A549 (cell line): ENCODE data around the gene SIPA1L2. TPM values are rescaled to one million over a fixed set of nuclear protein-coding genes. Genes with fewer than 3 reads are reported as not detected.
A peak's percentile ranks its signal among the peaks of the same experiment; 100 is the strongest.
"Not testable (repeated sequence)": the region's sequence is repeated elsewhere in the genome, so short reads cannot be mapped to it uniquely, and the experiment has no call there.

ENCODE experiments used
- ATAC-seq, 2 experiments: fragments of 200-7000 bp in 1 of 2; fragments of >200 bp in 1 of 2; cut with Nextera tagmentation in 1 of 2; cut with Tn5 transposase in 1 of 2; 3 replicates each; pipeline versions ENCODE4 v1.8.0 to v1.9.1; 2018 to 2020; ENCODE audit warnings: mild to moderate bottlenecking in 1 of 2, moderate library complexity in 1 of 2
- CTCF ChIA-PET: fragments of 300-600 bp; sonication (Branson Sonifier 250); formaldehyde crosslinking; extraction: SDS; loops from one replicate; lab custom pipeline; 2021; ENCODE audit warnings: antibody characterized with exemption, inconsistent platforms; lab: Yijun Ruan, JAX
- POLR2A ChIA-PET: fragments of 350-600 bp; formaldehyde crosslinking; extraction: SDS; loops from one replicate; lab custom pipeline; 2021; ENCODE audit warnings: antibody characterized with exemption, inconsistent platforms; lab: Yijun Ruan, JAX
- DNase-seq, 2 experiments: peaks; one replicate each; pipeline versions ENCODE4 v3.0.0 to v3.0.0-alpha.2; 2011 to 2016; ENCODE audit warnings: low read depth in 1 of 2, low spot score in 1 of 2
- FAIRE-seq: peaks from 2 replicates; lab custom pipeline; 2011; peaks lifted over from hg19 to GRCh38; lab: Jason Lieb, UNC
- H3K27ac ChIP-seq, 2 experiments: fragments of >200 bp; sonication (Bioruptor Twin); formaldehyde crosslinking; 3 replicates each; pipeline ENCODE4 v1.5.1; 2016 to 2017
- H3K4me1 ChIP-seq: fragments of >200 bp; sonication (Bioruptor Twin); formaldehyde crosslinking; 3 replicates; pipeline ENCODE4 v1.6.1; 2016
- H3K4me2 ChIP-seq: fragments of >200 bp; sonication (Bioruptor Twin); formaldehyde crosslinking; 3 replicates; pipeline ENCODE4 v1.6.1; 2016
- H3K4me3 ChIP-seq: fragments of >200 bp; sonication (Bioruptor Twin); formaldehyde crosslinking; 3 replicates; pipeline ENCODE4 v1.5.1; 2016
- H3K9me3 ChIP-seq: fragments of >200 bp; sonication (Bioruptor Twin); formaldehyde crosslinking; 3 replicates; pipeline ENCODE4 v1.6.1; 2016
- CBX2 ChIP-seq: fragments of 200-600 bp; sonication (generic); IDR thresholded peaks from 2 replicates; pipeline ENCODE4 v1.6.1; 2016; ENCODE audit warnings: low read depth, mild to moderate bottlenecking, borderline replicate concordance
- EHF ChIP-seq: fragments of 250-450 bp; sonication (Bioruptor Pico); IDR thresholded peaks from 2 replicates; pipeline ENCODE4 v1.5.0; 2020; ENCODE audit warnings: mild to moderate bottlenecking
- ESRRA ChIP-seq: fragments of 150-350 bp; IDR thresholded peaks from 2 replicates; pipeline ENCODE4 v1.6.1; 2014; ENCODE audit warnings: mild to moderate bottlenecking, low read length, borderline replicate concordance
- HES2 ChIP-seq: fragments of >200 bp; sonication (Bioruptor Twin); formaldehyde crosslinking; IDR thresholded peaks from 2 replicates; pipeline ENCODE4 v1.6.1; 2016
- HEYL ChIP-seq: fragments of 250-450 bp; sonication (Bioruptor Pico); IDR thresholded peaks from 2 replicates; pipeline ENCODE4 v1.8.0; 2021; ENCODE audit warnings: mild to moderate bottlenecking, moderate library complexity
- HMGXB4 ChIP-seq: fragments of 250-450 bp; sonication (Bioruptor Pico); IDR thresholded peaks from 2 replicates; pipeline ENCODE4 v1.5.0; 2021; ENCODE audit warnings: mild to moderate bottlenecking, moderate library complexity, borderline replicate concordance
- KDM1A ChIP-seq: fragments of 200-600 bp; sonication (generic); IDR thresholded peaks from 2 replicates; pipeline ENCODE4 v1.6.1; 2016; ENCODE audit warnings: low read depth, mild to moderate bottlenecking
- KDM5A ChIP-seq: fragments of 200-600 bp; sonication (generic); IDR thresholded peaks from 2 replicates; pipeline ENCODE4 v1.6.1; 2016; ENCODE audit warnings: antibody characterized with exemption, mild to moderate bottlenecking
- NPAS2 ChIP-seq: fragments of 250-450 bp; sonication (Bioruptor Pico); IDR thresholded peaks from 2 replicates; pipeline ENCODE4 v1.8.0; 2022; ENCODE audit warnings: mild to moderate bottlenecking, moderate library complexity, borderline replicate concordance
- POLR2AphosphoS2 ChIP-seq: conservative IDR thresholded peaks from 2 replicates; pipeline ENCODE4 v1.6.1; 2012; ENCODE audit warnings: low read length, improper control_type of control experiment, inconsistent platforms
- RAD21 ChIP-seq, 2 experiments: fragments of >200 bp in 1 of 2; sonication (Bioruptor Twin) in 1 of 2; formaldehyde crosslinking in 1 of 2; IDR thresholded peaks in 1 of 2; conservative IDR thresholded peaks in 1 of 2; 2 replicates in 1 of 2; 3 replicates in 1 of 2; pipeline ENCODE4 v1.6.1; 2012 to 2018; ENCODE audit warnings: inconsistent platforms in 1 of 2
- WGBS: methylation state at CpG from one replicate; pipeline ENCODE4 v1.1.6; 2017; ENCODE audit errors: missing lambda C conversion rate; 5-methylcytosine and 5-hydroxymethylcytosine counted together
- polyA plus RNA-seq, 4 experiments: library from polyadenylated mRNA; depleted of rRNA in 3 of 4; stranded (reverse); fragments of >200 nt; fragmentation: RNase III in 1 of 4; extraction: RNeasy Plus Mini Kit Qiagen cat#74134 plus additional on column Dnase treatment in 1 of 4; gene quantifications; 2 replicates in 3 of 4; 3 replicates in 1 of 4; pipeline ENCODE4 v1.2.3, GENCODE V29; 2011 to 2017
- TF ChIP-seq, protein P1 (sequence below): IDR thresholded peaks from 2 replicates; pipeline ENCODE4 v1.6.1; 2012; ENCODE audit warnings: low read depth, borderline replicate concordance
- TF ChIP-seq, protein P2 (sequence below): IDR thresholded peaks from 2 replicates; pipeline ENCODE4 v1.6.1; 2012

SIPA1L2 gene
- polyA plus RNA-seq, 2 of the 4 experiments (the other 2 are of a cell fraction) = 6.0 to 16.9 TPM

- Histone ChIP-seq H3K4me3 (no peak overlapping the region), H3K4me1 (peaks cover 15% of the 10 kb centered on the region), H3K4me2 (no peak overlapping the region), H3K9me3 (no peaks in the 10 kb centered on the region), H3K27ac (no peak overlapping the region)
- DNase-seq (no peak), FAIRE-seq (no peak), ATAC-seq (no peak)
- WGBS = 76% methylated on average over 4 of the region's 4 CpGs
- TF ChIP-seq KDM5A (no peak), EHF (no peak), KDM1A (no peak), RAD21 (conservative IDR thresholded peaks at IDR 0.05 in 1 of 2, IDR thresholded peaks at IDR 0.05 in 1 of 2) (no peak)
- POLR2A ChIA-PET = no interaction called here
- CTCF ChIA-PET = interaction anchor here (0.8 to 1.6 kb wide), 4 partner anchors 10 to 858 kb away, joined by 3 to 5 read pairs (median 4); no protein-coding TSS in a partner anchor
Measured at GRCh38 chr1:232615306-232615800, 14.6 kb downstream of the SIPA1L2 start.

DNA sequence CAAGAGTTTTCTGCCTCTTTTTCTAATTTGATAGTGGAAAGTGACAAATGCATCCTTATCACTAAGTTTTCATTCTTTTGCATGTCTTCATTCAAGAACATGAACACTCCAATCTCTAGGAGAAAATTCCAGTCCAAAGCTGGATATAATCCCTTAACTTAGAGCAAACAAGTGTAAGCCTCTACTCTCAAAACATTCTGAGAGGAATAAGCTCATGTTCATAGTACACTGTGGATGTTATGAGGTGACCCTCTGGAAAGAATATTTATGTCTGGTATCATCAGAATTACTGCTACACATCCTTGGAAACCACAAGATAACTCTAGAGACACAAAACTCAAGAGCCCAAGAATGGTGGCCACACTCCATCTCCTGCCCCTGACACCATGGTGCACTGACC is 15.1 kb downstream of the SIPA1L2 start:
- CTCF ChIA-PET = interaction anchor here (0.8 to 1.6 kb wide), 4 partner anchors 9 to 858 kb away, joined by 3 to 5 read pairs (median 4); no protein-coding TSS in a partner anchor
- ATAC-seq (no peak), FAIRE-seq (no peak), DNase-seq (no peak)
- Histone ChIP-seq H3K4me2 (no peak overlapping the region), H3K9me3 (no peaks in the 10 kb centered on the region), H3K27ac (no peak overlapping the region), H3K4me3 (no peak overlapping the region), H3K4me1 (peaks cover 12% of the 10 kb centered on the region; the same call in 2 of the 3 replicates)
- no peak for TF ChIP-seq HMGXB4 (CRISPR knock-in tag)
- no peak for TF ChIP-seq CBX2
- TF ChIP-seq HES2 = no peak
- POLR2A ChIA-PET = no interaction called here

- no peak for FAIRE-seq
- CTCF ChIA-PET = interaction anchor here (0.6 kb wide), 1 partner anchor 17 kb away, joined by 3 read pairs; no protein-coding TSS in a partner anchor
- 69% methylated on average over 5 of the region's 5 CpGs for WGBS
Measured at GRCh38 chr1:232613752-232614381, 16.1 kb downstream of the SIPA1L2 start.

DNA sequence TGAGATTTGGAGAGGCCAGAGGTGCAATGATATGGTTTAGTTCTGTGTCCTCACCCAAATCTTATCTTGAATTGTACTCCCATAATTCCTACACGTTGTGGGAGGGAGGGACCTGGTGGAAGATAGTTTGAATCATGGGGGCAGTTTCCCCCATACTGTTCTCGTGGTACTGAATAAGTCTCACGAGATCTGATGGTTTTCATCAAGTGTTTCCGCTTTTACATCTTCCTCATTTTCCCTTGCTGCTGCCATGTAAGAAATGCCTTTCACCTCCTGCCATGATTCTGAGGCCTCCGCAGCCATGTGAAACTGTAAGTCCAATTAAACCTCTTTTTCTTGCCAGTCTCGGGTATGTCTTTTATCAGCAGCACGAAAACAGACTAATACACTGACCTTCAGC is 17.1 kb downstream of the SIPA1L2 start:
- POLR2A ChIA-PET, H3K27ac ChIP-seq, H3K4me3 ChIP-seq, CTCF ChIA-PET, ATAC-seq, DNase-seq, FAIRE-seq, H3K4me2 ChIP-seq, H3K9me3 ChIP-seq: not testable (repeated sequence)
- peaks cover 12% of the 10 kb centered on the region; the same call in 2 of the 3 replicates for H3K4me1 ChIP-seq
- 91% methylated on average over 7 of the region's 7 CpGs for WGBS

More at GRCh38 chr1:232613752-232614381, 16.1 kb downstream of the SIPA1L2 start:
- peaks cover 12% of the 10 kb centered on the region; the same call in 2 of the 3 replicates for H3K4me1 ChIP-seq
- DNase-seq (no peak), ATAC-seq (no peak)
- H3K27ac ChIP-seq = no peak overlapping the region
- POLR2A ChIA-PET = no interaction called here
- no peaks in the 10 kb centered on the region for H3K9me3 ChIP-seq
- 0 out of 3 replicates have a peak overlapping the region, but pooled peaks have one; percentile 1 for H3K4me2 ChIP-seq
- TF ChIP-seq, protein P1, sequence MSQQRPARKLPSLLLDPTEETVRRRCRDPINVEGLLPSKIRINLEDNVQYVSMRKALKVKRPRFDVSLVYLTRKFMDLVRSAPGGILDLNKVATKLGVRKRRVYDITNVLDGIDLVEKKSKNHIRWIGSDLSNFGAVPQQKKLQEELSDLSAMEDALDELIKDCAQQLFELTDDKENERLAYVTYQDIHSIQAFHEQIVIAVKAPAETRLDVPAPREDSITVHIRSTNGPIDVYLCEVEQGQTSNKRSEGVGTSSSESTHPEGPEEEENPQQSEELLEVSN = no peak
- no peak for TF ChIP-seq ESRRA
- no peak for TF ChIP-seq NPAS2 (CRISPR knock-in tag)
- no peak for TF ChIP-seq HEYL (CRISPR knock-in tag)
- TF ChIP-seq, protein P2, sequence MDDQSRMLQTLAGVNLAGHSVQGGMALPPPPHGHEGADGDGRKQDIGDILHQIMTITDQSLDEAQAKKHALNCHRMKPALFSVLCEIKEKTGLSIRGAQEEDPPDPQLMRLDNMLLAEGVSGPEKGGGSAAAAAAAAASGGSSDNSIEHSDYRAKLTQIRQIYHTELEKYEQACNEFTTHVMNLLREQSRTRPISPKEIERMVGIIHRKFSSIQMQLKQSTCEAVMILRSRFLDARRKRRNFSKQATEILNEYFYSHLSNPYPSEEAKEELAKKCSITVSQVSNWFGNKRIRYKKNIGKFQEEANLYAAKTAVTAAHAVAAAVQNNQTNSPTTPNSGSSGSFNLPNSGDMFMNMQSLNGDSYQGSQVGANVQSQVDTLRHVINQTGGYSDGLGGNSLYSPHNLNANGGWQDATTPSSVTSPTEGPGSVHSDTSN = no peak
- TF ChIP-seq POLR2AphosphoS2 = no peak
- H3K4me3 ChIP-seq = no peak overlapping the region
